Stimulated activated CD4-positive, alpha-beta T cell treated with anti-CD3 and anti-CD28 coated beads, Interleukin-15, amount 100 ng/mL, for 24 hours (primary cell): ENCODE data around the gene CIB4.

Experiments
- DNase-seq: peaks from one replicate; pipeline ENCODE4 v3.0.0-alpha.2; 2020

Gene CIB4

GRCh38 chr2:26540961-26541360 is 100.2 kb downstream of the CIB4 start:
- no peak for DNase-seq

GRCh38 chr2:26540306-26540705 is 100.9 kb downstream of the CIB4 start:
- no peak for DNase-seq

DNA sequence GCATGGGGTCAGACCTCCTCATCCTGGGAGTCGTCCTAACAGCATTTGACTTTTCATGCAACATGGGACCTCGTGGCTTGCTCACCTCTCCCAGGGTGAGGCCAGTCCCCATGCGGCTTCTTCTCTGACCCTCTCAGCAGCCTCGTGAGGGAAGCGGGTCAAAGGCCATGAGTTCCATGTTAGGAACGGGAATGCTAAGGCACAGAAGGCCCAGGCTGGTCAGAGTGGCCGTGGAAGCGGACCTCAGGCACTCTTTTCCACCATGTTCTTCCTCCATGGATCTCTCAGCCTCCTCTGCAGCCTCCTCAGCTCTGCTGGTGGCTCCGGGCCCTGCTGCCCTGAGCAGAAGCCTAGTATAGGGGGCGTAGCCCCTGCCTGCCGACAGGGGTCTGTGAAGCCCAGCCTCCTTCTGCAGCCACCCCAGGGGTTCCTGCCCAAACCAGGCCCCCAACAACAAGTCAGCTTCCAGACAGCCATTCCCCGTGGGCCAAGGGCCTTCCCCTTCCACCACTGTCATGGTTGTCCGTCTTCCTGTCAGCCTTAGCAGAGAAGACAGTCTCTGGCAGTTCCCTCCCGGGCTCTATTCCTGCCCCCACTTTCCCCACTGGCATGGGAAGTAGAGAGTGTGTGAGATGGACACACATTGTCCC is 103.2 kb downstream of the CIB4 start:
- no peak for DNase-seq

- DNase-seq, result no peak
Observed at GRCh38 chr2:26537069-26537825, 103.9 kb downstream of the CIB4 start.

DNA sequence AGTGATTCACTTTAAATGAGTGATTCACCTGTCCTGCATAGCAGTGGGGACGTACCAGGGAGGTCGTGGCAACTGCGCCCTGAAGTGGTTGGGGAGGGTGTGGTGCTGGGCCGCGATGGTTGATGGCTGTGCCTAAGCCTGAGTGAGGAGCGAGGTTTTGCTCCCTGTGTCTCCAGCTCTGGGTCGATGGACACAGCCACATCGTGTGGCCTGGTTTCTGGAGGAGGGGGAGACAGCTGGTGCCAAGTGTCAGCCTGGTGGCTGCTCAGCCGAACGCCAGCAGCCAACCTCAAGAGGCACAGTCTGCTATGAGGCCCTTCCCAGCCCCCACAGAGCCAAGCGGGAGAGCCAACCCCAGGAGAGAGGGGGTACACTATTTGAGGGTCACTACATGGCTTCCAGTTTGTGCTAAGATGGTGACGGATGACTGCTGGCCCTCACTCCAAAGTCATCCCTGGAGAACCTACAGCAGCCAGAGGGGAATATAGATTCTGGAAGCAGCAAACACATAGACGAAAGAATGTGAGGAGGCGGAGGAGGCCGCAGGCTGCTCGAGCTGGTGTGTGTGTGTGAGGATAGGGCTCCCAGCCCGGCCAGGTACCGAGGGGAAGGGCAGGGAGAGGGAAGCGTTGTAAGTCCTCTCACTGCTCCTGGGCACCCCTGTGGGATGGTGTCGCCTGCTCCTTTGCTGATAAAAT is 104.6 kb downstream of the CIB4 start:
- DNase-seq, result no peak

DNA sequence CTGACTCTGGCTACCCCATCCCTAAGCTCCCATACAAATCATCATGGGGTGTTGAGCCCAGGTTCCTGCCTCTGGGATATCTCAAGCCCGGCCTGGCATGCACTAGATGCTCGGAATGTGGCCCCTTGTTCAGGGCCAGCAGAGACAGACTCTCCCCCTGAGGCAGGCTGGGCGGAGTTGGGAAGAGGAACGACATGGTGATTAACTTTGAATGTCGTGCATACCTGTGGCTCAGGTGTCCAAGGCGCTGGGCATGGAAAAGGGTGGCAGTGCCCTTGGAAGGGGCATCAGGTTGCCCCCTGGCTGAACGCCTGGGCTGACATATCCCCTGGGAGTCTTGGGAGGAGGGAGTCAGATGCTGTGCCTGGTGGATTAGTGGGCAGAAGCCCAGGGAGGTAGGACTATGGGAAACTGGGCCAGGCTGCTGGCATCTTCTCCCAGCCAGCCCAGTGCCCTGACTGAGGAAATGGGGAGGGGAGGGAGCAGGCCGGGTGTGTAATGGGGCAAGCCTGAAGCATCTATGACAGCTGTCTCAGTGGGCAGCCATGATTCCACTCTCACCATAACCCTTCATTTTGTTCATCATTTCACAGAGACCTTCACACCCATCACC is 105.4 kb downstream of the CIB4 start:
- no peak for DNase-seq

- DNase-seq, result no peak
Observed at GRCh38 chr2:26534865-26535662, 106.1 kb downstream of the CIB4 start.

- no peak for DNase-seq
Observed at GRCh38 chr2:26534098-26534864, 106.9 kb downstream of the CIB4 start.

DNA sequence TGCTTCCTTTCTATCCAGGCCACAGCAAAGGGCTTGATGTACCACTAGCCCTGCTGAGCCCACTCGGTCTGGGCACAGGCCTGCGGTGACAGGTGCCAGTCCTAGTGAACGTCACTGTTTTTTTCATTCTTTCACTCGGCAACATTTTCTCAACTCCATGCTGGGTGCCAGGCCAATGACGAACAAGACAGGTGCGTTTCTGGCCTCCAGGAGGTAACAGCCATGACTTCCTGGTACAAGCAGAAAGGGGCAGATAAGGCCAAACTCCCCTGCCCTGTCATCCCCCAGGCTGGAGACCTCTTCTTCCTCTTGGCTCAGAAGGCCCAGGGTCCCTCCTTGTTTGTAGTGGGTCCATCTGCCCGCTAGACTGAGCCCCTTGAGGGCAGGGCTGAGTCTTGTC is 107.5 kb downstream of the CIB4 start:
- no peak for DNase-seq

- no peak for DNase-seq
Observed at GRCh38 chr2:26532301-26533250, 108.6 kb downstream of the CIB4 start.
